Astrocyte of the cerebellum (primary cell): ENCODE measurements around the gene CEP126.
"Not testable (repeated sequence)": the region's sequence is repeated elsewhere in the genome, so short reads cannot be mapped to it uniquely, and the experiment has no call there.

Experiments
- DNase-seq: peaks from one replicate; pipeline ENCODE4 v3.0.0-alpha.2; 2011; ENCODE audit warnings: low read depth
- H3K4me3 ChIP-seq: 2 replicates; pipeline ENCODE4 v1.5.1; 2011; ENCODE audit warnings: mild to moderate bottlenecking, low read depth, low read length, moderate library complexity
- in situ Hi-C: cut with HindIII; loops from 2 replicates; pipeline ENCODE4 v1.10.0; 2017; ENCODE audit warnings: low sequenced_read_pairs
- TF ChIP-seq, protein P1 (sequence below): IDR thresholded peaks from 2 replicates; pipeline ENCODE4 v1.5.1; 2012; ENCODE audit warnings: low read length, low read depth, moderate library complexity, mild to moderate bottlenecking; ENCODE audit errors: missing control alignments

The CEP126 gene

DNA sequence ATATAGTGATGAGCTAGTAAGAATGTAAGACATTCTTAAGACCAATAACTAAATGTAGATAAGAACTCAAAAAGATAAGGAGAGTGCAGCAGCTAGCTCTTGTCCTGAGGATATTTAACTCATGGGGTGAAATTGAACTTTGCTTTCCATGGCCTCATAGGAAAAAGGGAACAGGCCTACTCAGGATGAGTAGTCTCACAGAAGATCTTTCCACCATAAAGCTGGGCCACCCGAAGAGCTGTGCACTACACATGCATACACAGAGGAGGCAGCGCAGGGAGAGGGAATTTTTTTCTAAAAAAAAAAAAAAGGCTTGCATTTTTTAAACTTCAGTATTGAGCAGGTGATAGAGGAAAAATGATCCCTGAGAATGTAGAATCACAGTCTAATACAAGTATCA is 72.6 kb downstream of the CEP126 start:
- no peak for DNase-seq
- in situ Hi-C loops: no loop called here
- TF ChIP-seq, protein P1, sequence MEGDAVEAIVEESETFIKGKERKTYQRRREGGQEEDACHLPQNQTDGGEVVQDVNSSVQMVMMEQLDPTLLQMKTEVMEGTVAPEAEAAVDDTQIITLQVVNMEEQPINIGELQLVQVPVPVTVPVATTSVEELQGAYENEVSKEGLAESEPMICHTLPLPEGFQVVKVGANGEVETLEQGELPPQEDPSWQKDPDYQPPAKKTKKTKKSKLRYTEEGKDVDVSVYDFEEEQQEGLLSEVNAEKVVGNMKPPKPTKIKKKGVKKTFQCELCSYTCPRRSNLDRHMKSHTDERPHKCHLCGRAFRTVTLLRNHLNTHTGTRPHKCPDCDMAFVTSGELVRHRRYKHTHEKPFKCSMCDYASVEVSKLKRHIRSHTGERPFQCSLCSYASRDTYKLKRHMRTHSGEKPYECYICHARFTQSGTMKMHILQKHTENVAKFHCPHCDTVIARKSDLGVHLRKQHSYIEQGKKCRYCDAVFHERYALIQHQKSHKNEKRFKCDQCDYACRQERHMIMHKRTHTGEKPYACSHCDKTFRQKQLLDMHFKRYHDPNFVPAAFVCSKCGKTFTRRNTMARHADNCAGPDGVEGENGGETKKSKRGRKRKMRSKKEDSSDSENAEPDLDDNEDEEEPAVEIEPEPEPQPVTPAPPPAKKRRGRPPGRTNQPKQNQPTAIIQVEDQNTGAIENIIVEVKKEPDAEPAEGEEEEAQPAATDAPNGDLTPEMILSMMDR: no peak
- no peak overlapping the region for H3K4me3 ChIP-seq

DNA sequence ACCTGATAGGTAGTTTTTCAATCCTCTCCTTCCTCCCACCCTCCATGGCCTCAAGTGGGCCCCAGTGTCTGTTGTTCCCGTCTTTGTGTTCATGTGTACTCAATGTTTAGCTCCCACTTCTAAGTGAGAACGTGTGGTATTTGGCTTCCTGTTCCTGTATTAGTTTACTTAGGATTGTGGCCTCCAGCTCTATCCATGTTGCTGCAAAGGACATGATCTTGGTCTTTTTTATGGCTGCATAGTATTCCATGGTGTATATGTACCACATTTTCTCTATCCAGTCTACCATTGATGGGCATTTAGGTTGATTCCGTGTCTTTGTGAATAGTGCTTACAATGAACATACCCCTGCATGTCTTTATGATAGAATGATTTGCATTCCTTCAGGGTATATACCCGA is 78.4 kb downstream of the CEP126 start:
- in situ Hi-C loops: no loop called here
- TF ChIP-seq, protein P1: no peak
- H3K4me3 ChIP-seq: no peak overlapping the region
- no peak for DNase-seq

DNA sequence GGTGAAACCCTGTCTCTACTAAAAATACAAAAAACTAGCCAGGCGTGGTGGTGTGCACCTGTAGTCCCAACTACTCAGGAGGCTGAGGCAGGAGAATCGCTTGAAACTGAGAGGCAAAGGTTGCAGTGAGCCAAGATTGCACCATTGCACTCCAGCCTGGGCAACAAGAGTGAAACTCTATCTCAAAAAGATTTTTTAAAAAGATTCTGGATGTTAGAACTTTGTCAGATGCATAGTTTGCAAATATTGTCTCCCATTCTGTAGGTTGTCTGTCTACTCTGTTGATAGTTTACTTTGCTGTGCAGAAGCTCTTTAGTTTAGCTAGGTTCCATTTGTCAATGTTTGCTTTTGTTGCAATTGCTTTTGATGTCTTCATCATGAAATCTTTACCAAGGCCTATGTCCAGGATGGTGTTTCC is 79.3 kb downstream of the CEP126 start:
- H3K4me3 ChIP-seq, in situ Hi-C loops, DNase-seq: not testable (repeated sequence)

DNA sequence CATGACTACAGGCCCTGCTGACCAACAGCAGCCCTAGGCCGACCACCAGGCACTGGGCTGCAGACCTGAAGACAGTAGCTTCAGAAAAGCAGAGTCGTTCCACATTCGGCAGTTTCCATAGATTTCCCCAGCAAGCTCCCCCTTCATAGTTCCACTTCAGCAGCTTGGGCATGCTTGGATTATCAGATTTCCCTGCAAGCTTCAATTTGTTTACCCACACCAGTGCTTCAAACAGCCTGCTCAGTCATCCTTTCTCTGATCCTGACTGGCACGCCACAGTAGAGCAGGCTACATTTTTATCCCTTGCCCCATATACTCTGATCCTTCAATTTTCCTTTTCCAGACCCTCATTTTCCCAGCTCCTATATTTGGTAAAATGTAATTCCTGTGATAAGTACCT is 81.3 kb downstream of the CEP126 start:
- no peak overlapping the region for H3K4me3 ChIP-seq
- TF ChIP-seq, protein P1: no peak
- no peak for DNase-seq
- in situ Hi-C loops: no loop called here

DNA sequence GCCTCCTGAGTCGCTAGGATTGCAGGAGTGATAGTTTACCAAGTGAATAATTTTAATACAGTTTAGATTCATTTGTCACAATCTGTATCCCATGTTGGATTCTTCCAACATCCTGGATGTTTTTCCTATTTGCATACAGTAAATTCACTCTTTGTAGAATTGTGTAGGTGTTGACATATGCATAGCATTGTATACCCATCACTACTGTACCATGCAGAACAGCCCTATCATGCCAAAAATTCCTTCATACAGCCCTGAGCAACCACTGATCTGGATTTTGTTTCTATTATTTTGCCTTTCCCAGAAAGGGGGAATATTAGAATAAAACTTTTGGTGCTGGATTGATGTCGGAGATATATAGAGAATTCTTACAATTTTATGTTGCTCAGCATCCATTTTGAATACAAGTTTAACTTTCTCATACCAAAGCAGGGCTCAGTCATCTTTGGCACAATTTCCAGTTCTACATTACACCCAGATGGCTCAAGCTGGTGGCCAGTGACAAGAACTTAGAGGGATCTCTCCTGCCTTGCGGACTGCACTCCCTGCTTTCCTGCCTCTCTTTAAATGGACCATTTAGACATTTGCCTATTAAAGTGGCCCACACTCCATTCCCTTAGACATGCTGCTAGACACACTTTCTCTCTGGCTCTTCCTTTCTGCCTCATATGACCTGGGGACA is 87.0 kb downstream of the CEP126 start:
- H3K4me3 ChIP-seq: no peak overlapping the region
- DNase-seq: no peak
- in situ Hi-C loops: loop anchor here (10.0 kb wide), 1 partner anchor 567 kb away; no protein-coding TSS in a partner anchor
- TF ChIP-seq, protein P1: no peak

DNA sequence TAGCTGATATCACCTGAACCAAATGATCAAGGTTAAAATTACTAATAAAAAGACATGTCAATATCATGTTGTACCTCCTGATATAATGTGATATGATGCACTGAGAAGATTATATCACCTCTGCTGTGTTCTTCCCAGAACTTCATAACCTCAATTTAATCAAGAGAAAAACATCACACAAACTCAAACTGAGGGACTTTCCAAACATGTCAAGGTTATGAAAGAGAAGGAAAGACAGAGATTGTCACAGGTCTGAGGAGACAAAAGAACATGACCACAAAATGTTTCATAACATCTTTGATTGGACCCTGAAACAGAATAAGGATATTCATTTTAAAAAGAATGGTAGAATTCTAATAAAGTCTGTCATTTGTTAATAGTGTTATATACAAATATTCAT is 89.4 kb downstream of the CEP126 start:
- in situ Hi-C loops: loop anchor here (10.0 kb wide), 1 partner anchor 569 kb away; no protein-coding TSS in a partner anchor
- no peak for DNase-seq
- H3K4me3 ChIP-seq: no peak overlapping the region
- TF ChIP-seq, protein P1: no peak

DNA sequence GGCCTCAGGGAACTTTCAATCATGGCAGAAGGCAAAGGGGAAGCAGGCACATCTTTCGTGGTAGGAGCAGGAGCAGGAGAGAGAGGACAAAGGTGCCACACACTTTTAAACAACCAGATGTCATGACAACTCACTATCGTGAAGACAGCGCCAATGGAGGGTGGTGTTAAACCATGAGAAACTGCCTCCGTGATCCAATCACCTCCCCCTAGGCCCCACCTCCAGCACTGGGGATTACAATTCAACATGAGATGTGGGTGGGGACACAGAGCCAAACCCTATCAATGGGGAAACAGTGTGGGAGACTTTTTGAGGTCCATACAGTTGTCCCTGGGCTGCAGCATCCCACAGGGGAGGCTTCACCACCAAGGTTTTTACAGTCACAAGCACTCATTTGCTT is 90.5 kb downstream of the CEP126 start:
- H3K4me3 ChIP-seq: no peak overlapping the region
- in situ Hi-C loops: loop anchor here (5.0 to 10.0 kb wide), 2 partner anchors 143 to 571 kb away; no protein-coding TSS in a partner anchor
- TF ChIP-seq, protein P1: no peak
- no peak for DNase-seq
